Stimulated activated naive CD8-positive, alpha-beta T cell treated with anti-CD3 and anti-CD28 coated beads, Interleukin-15, Interleukin-2, amounts not matched to agents 100 ng/mL and 50 ng/mL, for 24 hours (primary cell): ENCODE results near the gene EIF2S1.
"Not testable (repeated sequence)": the region's sequence is repeated elsewhere in the genome, so short reads cannot be mapped to it uniquely, and the experiment has no call there.

Source experiments
- H3K27ac Mint-ChIP-seq: one replicate; pipeline ENCODE4 v1.8.0; 2021; ENCODE audit warnings: mild to moderate bottlenecking, mixed read lengths
- H3K27me3 Mint-ChIP-seq: one replicate; pipeline ENCODE4 v1.8.0; 2021; ENCODE audit warnings: mixed read lengths
- H3K36me3 Mint-ChIP-seq: one replicate; pipeline ENCODE4 v1.8.0; 2021; ENCODE audit warnings: low read depth, mixed read lengths
- H3K4me1 Mint-ChIP-seq: one replicate; pipeline ENCODE4 v1.8.0; 2021; ENCODE audit warnings: low read depth, mixed read lengths
- H3K4me3 Mint-ChIP-seq: one replicate; pipeline ENCODE4 v1.8.0; 2021; ENCODE audit warnings: mild to moderate bottlenecking, mixed read lengths
- H3K9me3 Mint-ChIP-seq: one replicate; pipeline ENCODE4 v1.8.0; 2021; ENCODE audit warnings: mixed read lengths

The EIF2S1 gene

DNA sequence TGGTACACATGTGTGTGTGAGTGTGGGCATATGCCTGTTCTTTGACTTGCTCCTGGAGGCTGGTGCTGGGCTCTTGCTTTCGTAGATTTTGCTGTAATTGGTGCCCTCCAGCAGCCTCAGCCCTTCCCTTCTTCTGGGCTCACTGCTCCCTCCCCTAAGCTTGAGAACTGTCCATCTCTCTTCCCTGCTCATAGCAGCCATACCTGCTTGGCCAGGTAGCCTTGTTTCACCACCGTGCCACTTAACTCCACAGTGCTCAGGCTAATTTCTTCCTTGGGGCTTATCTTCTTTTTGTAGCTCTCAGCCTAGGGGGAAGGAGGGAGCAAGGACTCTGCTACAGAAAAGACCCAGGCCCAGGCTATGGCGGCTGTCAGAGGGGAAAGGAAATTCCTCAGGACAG lies 32.0 kb downstream of the EIF2S1 start:
- Mint-ChIP-seq H3K4me1 (no peaks in the 10 kb centered on the region), H3K27me3 (no peaks in the 10 kb centered on the region), H3K36me3 (peaks cover 6% of the 10 kb centered on the region), H3K27ac (no peak overlapping the region), H3K9me3 (no peaks in the 10 kb centered on the region), H3K4me3 (no peak overlapping the region)

DNA sequence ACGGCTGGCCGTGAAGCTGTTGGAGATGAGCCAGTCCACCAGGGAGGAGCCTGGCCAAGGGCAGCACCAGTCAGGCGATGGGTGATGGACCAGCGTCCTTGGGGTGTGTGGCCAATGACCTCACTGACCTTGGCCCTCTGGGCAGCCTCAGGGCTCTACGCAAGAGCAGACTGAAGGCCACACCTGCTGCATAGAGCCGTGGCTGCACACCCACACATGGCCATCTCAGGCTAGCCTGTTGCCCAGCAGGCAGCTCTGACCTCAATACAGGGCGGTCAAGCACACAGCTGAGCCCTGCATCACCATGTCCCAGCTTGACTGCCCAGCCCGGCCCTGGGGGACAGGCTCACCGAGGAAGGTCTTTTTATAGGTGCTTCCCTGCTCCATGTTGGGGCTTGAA lies 32.7 kb downstream of the EIF2S1 start:
- Mint-ChIP-seq H3K9me3 (no peaks in the 10 kb centered on the region), H3K36me3 (no peaks in the 10 kb centered on the region), H3K27ac (no peak overlapping the region), H3K27me3 (no peaks in the 10 kb centered on the region), H3K4me3 (no peak overlapping the region), H3K4me1 (no peaks in the 10 kb centered on the region)

DNA sequence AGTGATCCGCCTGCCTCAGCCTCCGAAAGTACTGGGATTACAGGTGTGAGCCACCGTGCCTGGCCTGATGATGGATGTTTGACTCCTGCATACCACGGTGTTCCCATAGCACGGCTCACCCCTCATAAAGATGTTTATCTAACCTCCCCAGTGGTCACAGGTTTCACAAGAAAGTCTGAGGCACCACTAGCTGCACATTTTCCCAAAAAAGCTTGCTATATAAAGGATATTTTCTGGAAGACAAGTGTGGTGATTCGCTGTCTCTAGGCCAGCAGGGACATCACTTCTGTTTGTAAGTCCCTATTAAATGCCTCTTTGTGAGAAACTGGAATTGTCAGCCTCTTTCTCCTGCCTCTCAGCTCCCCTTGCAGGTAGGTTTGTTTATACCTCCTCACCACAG lies 33.6 kb downstream of the EIF2S1 start:
- no peaks in the 10 kb centered on the region for H3K9me3 Mint-ChIP-seq
- H3K4me3 Mint-ChIP-seq: no peak overlapping the region
- H3K36me3 Mint-ChIP-seq: no peaks in the 10 kb centered on the region
- no peak overlapping the region for H3K27ac Mint-ChIP-seq
- no peaks in the 10 kb centered on the region for H3K27me3 Mint-ChIP-seq
- H3K4me1 Mint-ChIP-seq: no peaks in the 10 kb centered on the region

DNA sequence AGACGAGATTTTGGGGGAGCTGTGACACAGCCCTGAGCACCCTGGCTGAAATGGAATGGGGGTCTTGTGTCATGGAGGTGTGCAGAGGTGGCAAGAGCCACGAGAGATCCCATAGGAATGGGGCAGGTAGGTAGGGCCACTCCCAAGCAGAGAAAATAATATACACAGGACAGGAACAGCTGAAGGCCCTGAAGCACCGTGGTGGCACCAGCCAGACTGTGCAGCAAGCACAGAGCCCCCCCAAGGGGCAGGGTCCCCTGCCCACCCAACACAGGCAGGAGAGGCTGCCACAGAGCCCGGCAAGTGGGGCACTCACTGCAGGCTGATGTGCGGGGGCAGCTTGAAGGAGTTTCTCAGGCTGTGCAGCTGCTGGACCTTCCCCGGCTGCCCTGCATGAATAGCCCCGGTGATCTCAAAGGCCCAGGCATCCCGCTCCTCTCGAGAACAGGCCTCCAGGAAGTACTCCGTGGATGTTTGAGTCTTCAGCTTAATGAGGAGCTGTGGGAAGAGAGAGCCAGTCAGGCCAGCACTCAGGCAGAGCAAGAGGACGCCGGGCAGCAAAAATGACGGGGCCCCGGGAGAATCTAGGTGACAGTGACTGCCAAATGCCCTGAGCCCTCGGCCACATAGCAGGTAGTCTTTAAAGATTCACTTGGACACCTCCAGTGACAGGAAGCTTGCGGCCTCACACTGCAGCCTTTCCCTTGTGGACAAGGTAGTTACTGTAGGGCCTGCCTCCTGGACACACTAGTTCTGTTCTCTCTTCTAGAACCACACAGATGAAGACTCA lies 35.2 kb downstream of the EIF2S1 start:
- no peaks in the 10 kb centered on the region for H3K4me1 Mint-ChIP-seq
- H3K27me3 Mint-ChIP-seq: no peaks in the 10 kb centered on the region
- H3K36me3 Mint-ChIP-seq: no peaks in the 10 kb centered on the region
- no peaks in the 10 kb centered on the region for H3K9me3 Mint-ChIP-seq
- H3K4me3 Mint-ChIP-seq: no peak overlapping the region
- H3K27ac Mint-ChIP-seq: no peak overlapping the region

DNA sequence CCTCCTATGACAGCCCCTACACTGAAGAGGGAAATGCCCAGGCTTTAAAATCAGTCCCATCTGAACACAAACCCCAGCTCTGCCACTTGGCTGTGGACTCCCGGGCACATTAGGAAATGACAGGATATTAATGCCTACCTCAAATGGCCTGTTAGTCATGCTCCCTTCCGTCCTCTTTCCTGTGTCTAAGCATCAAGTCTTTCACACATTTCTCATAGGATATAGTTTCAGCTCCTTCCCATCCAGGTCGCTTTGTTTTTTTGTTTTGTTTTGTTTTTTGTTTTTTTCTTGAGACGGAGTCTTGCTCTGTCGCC lies 35.7 kb downstream of the EIF2S1 start:
- H3K4me3 Mint-ChIP-seq: no peak overlapping the region
- no peak overlapping the region for H3K27ac Mint-ChIP-seq
- H3K9me3 Mint-ChIP-seq: no peaks in the 10 kb centered on the region
- no peaks in the 10 kb centered on the region for H3K4me1 Mint-ChIP-seq
- no peaks in the 10 kb centered on the region for H3K27me3 Mint-ChIP-seq
- no peaks in the 10 kb centered on the region for H3K36me3 Mint-ChIP-seq

DNA sequence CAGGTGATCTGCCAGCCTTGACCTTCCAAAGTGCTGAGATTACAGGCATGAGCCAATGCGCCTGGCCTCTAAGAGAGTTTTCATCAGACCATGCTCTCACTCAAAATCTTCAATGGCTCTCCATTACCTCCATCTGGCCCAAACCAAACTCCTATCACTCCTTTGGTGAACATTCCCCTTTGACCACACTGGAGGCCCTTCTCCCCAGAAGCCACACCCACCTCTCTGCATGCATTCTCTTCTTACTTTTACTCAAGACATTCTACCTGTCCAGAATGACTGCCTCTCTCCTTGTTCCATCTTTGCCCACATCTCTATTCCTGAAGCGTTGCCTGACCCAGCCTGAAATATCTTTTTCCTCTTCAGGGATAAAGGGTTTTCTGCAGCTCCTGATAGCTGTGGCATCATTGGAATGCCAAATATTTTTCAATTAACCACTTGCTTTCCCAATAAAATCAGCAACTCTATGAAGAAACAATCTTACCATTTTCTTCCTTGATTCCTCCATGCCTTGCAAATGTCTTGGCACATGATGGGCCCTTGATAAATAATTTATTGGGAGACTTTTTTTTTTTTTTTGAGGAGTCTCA lies 36.3 kb downstream of the EIF2S1 start:
- Mint-ChIP-seq H3K27ac (no peak overlapping the region), H3K4me3 (no peak overlapping the region), H3K36me3 (no peaks in the 10 kb centered on the region), H3K9me3 (no peaks in the 10 kb centered on the region), H3K4me1 (no peaks in the 10 kb centered on the region), H3K27me3 (no peaks in the 10 kb centered on the region)

DNA sequence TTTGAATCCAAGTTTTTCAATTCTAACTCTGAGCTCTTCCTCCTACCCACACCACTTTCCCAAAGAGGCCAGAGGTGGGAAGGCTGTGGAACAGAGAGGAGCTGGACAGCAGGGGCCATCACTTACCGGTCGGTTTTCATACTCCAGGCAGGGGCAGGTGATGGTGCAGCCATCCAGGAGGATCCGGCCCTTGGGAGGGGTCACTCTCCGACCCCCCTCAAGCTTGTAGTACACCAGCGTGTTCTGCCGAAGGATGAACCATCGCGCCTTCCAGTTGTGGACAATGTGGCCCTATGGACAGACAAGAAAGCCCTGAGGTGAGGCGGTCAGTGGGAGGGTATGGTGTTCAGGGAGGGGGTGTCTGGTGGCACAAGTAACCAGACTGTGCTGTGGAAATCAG lies 37.4 kb downstream of the EIF2S1 start:
- Mint-ChIP-seq H3K27me3 (no peaks in the 10 kb centered on the region), H3K4me3 (no peak overlapping the region), H3K36me3 (no peaks in the 10 kb centered on the region), H3K9me3 (no peaks in the 10 kb centered on the region), H3K4me1 (no peaks in the 10 kb centered on the region), H3K27ac (no peak overlapping the region)

DNA sequence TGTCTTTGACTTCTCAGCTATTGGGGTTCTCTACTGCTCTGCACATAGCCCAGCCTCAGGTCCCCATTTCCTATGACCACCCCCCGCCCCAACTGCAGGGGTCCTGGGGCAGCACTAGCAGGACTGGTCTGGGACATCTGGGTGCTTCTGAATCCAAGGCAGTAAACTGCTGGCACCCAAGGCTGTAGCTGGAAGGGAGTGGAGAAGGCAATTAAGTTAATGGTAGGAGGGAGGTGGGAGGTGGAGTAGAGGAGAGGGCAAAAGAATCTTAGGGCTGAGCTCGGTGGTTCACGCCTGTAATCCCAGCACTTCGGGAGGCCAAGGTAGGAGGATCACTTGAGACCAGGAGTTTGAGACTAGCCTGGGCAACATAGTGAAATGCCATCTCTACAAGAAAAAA lies 40.3 kb downstream of the EIF2S1 start:
- H3K9me3 Mint-ChIP-seq: no peaks in the 10 kb centered on the region
- no peaks in the 10 kb centered on the region for H3K4me1 Mint-ChIP-seq
- no peak overlapping the region for H3K27ac Mint-ChIP-seq
- H3K4me3 Mint-ChIP-seq: no peak overlapping the region
- no peaks in the 10 kb centered on the region for H3K27me3 Mint-ChIP-seq
- no peaks in the 10 kb centered on the region for H3K36me3 Mint-ChIP-seq

DNA sequence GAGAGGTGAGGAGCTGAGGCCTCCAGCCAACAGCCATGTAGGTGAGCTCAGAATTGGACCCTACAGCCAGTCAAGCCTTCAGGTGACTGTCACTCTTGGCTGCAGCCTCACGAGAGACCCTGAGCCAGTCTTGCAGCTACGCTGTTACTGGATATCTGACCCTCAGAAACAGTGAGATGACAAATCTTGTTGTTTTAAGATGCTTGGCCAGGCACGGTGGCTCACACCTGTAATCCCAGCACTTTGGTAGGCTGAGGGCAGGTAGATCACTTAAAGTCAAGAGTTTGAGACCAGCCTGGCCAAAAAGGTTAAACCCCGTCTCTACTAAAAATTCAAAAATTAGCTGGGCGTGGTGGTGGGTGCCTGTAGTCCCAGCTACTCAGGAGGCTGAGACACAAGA lies 45.6 kb downstream of the EIF2S1 start:
- Mint-ChIP-seq H3K4me3 (no peak overlapping the region), H3K36me3 (no peaks in the 10 kb centered on the region), H3K4me1 (no peaks in the 10 kb centered on the region), H3K9me3 (no peaks in the 10 kb centered on the region), H3K27ac (no peak overlapping the region), H3K27me3 (peaks cover 4% of the 10 kb centered on the region)

DNA sequence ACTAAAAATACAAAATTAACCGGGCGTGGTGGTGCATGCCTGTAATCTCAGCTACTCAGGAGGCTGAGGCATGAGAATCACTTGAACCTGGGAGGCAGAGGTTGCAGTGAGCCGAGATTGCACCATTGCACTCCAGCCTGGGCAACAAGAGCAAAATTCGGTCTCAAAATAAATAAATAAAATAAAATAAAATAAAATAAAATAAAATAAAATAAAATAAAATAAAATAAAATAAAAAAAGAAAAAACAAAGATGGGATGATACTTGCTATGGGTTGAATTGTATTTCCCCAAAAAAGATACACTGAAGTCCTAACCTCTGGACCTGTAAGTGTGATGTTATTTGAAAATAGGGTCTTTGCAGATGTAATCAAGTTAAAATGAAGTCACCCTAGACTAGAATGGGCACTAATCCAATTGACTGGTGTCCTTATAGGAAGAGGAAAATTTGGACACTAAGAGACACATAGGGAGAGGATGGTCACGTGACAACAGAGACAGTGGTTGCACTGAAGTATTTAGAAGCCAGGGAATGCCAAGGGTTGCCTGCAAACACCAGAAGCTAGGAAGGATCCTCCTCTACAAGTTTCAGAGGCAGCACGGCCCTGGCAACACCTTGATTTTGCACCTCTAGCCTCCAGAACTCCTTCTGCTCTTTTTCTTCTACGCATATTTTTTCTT lies 48.1 kb downstream of the EIF2S1 start:
- not testable (repeated sequence) for H3K9me3 Mint-ChIP-seq, H3K36me3 Mint-ChIP-seq, H3K4me1 Mint-ChIP-seq, H3K4me3 Mint-ChIP-seq, H3K27ac Mint-ChIP-seq
- peaks cover 16% of the 10 kb centered on the region for H3K27me3 Mint-ChIP-seq

DNA sequence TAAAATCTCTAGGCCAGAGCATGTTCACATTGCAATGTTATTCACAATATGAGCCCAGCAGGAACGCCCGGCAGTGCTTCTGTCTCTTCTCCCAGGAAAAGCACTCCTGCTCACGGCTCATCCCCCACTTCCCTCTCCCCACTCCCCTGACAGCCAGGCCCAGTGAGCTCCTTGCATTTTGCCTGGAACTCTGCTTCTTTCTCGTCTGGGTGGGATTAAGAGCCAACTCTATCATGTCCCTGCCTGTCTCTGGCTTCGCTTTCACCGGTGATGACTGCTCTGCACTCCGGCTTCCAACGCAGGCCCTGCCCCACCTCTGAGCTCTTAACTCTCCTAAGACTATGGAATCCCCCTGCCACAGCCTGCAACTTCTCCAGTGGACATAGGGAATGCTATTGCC lies 49.3 kb downstream of the EIF2S1 start:
- Mint-ChIP-seq H3K4me1 (peaks cover 14% of the 10 kb centered on the region), H3K27ac (no peak overlapping the region), H3K9me3 (no peaks in the 10 kb centered on the region), H3K4me3 (no peak overlapping the region), H3K36me3 (no peaks in the 10 kb centered on the region), H3K27me3 (peaks cover 16% of the 10 kb centered on the region)

DNA sequence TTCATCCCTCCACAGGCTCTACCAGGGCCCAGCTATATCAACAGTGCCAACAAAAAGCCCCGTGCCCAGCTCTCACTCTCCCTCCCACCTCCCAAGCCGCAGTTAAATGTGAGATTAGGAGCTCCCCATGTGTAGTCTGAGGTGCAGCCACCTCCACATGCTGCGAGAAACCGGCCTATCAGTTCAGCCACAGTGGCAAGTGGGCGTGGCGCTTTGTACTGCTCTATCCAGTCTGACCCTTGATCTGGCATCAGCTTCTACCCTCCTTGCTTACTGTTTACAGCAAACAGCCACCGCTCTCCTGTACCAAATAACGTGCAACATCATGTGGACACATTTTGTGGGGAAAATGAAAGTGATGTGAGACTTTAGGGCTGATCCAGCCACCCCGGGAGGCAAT lies 50.2 kb downstream of the EIF2S1 start:
- Mint-ChIP-seq H3K4me3 (no peak overlapping the region), H3K36me3 (no peaks in the 10 kb centered on the region), H3K27me3 (peaks cover 16% of the 10 kb centered on the region), H3K4me1 (peaks cover 17% of the 10 kb centered on the region), H3K27ac (no peak overlapping the region), H3K9me3 (no peaks in the 10 kb centered on the region)

DNA sequence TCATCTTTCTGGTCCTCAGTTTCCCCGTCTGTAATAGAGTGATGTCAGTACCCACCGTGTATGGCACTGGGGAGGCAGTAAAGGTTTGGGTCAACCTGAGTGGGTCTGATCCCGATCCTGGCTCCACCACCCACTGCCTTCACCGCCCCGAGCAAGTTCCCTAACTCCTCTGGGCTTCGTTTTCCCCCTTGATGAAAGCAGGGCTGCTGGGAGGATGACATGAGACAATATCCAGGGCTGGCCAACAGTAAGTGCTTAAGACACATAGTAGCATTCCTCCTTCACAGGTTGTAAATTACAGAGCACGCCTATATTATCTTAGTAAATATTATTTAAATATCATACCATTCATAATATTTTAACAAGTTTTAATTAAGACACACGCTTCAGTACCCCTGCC lies 51.2 kb downstream of the EIF2S1 start:
- no peaks in the 10 kb centered on the region for H3K9me3 Mint-ChIP-seq
- no peak overlapping the region for H3K27ac Mint-ChIP-seq
- peaks cover 16% of the 10 kb centered on the region for H3K27me3 Mint-ChIP-seq
- H3K4me3 Mint-ChIP-seq: no peak overlapping the region
- no peaks in the 10 kb centered on the region for H3K36me3 Mint-ChIP-seq
- peaks cover 17% of the 10 kb centered on the region for H3K4me1 Mint-ChIP-seq

DNA sequence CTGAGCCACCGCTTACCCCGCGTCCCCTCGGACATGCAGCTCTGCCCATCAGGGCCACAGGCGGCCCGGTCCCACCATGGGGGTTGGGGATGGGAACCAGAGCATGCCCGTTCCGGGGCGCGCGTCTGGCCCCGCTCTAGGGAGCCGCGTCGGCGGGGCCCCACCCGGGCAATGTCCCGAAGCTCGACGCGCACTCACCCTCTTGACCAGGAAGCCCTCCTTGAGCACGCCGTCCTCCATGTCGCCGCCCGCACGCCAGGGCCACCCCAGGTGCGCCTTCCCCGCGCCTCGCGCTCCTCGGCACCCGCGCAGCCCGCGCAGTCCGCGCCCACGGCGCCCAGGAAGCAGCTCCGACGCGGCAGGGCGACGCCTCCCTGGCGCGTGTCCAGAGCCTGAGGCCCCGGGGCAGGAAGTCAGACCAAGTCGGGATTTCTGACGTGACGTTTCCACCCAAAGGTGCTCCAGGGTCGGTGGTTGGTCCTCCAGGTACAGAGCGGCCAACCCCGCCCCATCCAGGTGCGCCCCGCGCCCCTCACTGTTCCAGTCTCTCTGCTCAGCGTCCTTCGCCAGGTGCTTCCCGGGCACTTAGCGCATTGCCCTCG lies 51.8 kb downstream of the EIF2S1 start, which contains the start of gene PLEK2:
Gene PLEK2, minus strand, starts transcription at position 346 of the 602 bp plus-strand sequence. Its CDS starts 106 bp downstream, at position 240.
- Mint-ChIP-seq H3K27me3 (peaks cover 16% of the 10 kb centered on the region), H3K4me3 (peak within 1 kb of the TSS; percentile 45), H3K4me1 (peaks cover 21% of the 10 kb centered on the region), H3K36me3 (no peaks in the 10 kb centered on the region), H3K27ac (no peak within 1 kb of the TSS), H3K9me3 (no peaks in the 10 kb centered on the region)
